ENCODE results near the gene TMEM175. TPM values are rescaled to one million over a fixed set of nuclear protein-coding genes. Genes with fewer than 3 reads are reported as not detected.

The TMEM175 gene
- total and polyA plus RNA-seq, 9 of the 15 experiments (the other 6 are each of a cell fraction or from before 2014, with no cell fraction given): 0.13 to 30.9 (median 9.4) TPM

GRCh38 chr4:953574-953915, 21.3 kb downstream of the TMEM175 start (continued):
- TF ChIP-seq KLF16 (IDR thresholded peaks at IDR 0.05) (no peak), L3MBTL2 (IDR thresholded peaks at IDR 0.05) (no peak), GATAD2B (IDR thresholded peaks at IDR 0.05; ENCODE audit: borderline replicate concordance) (no peak), NKRF (IDR thresholded peaks at IDR 0.05; ENCODE audit: borderline replicate concordance) (no peak)

GRCh38 chr4:954211-955020, 22.2 kb downstream of the TMEM175 start:
- no peaks in the 10 kb centered on the region for H3K9me1 ChIP-seq (ENCODE audit: control insufficient read depth, insufficient read depth, low read length)
- H3K27me3 ChIP-seq (ENCODE audit: control insufficient read depth in 2 of 2, insufficient read depth in 2 of 2, low read length in 2 of 2): no peaks in the 10 kb centered on the region
- 0 out of 3 replicates have a peak, but pooled peaks cover 3% of the 10 kb centered on the region for H3K36me3 ChIP-seq (ENCODE audit: control insufficient read depth, insufficient read depth, low read length)
- in situ Hi-C loops (cut with MboI): no loop called here
- no peak overlapping the region for H3K27ac ChIP-seq (ENCODE audit: extremely low read depth, low read depth, low read length)
- CTCF ChIA-PET (ENCODE audit: low intra/inter-chr PET ratio): no interaction called here
- WGBS (ENCODE audit: insufficient coverage, low coverage, missing lambda C conversion rate): 67% methylated on average over 17 of the region's 17 CpGs
- POLR2A ChIA-PET: no interaction called here
- no peak for DNase-seq (ENCODE audit: extremely low read depth in 1 of 4, low spot score in 3 of 4)
- H2AFZ ChIP-seq (ENCODE audit: low read depth, low read length): no peak overlapping the region
- H3K9ac ChIP-seq (ENCODE audit: insufficient read depth in 1 of 2, low read depth in 2 of 2, low read length in 2 of 2): 0 out of 4 replicates have a peak overlapping the region, but pooled peaks of 1 of the 2 experiments have one; percentile 65
- no peak overlapping the region for H3K4me3 ChIP-seq
- no peaks in the 10 kb centered on the region for H3K9me3 ChIP-seq (replicated peaks; ENCODE audit: control insufficient read depth, insufficient read depth, low read depth, low read length)
- H4K20me1 ChIP-seq (replicated peaks; ENCODE audit: control insufficient read depth, insufficient read depth, low read length): no peaks in the 10 kb centered on the region
- ATAC-seq: no peak
- FAIRE-seq: no peak
- no TSS peak for BruUV-seq (replicated peaks)
- H3K4me2 ChIP-seq (ENCODE audit: insufficient read depth, low read length): no peak overlapping the region
- peaks cover 0 to 36% of the 10 kb centered on the region in 2 experiments; a peak in 2 of 5 replicates for H3K4me1 ChIP-seq (replicated peaks in 1 of 2; ENCODE audit: control insufficient read depth in 2 of 2, insufficient read depth in 2 of 2, low read length in 2 of 2)
- H3K79me2 ChIP-seq (ENCODE audit: control insufficient read depth, insufficient read depth, low read length): no peaks in the 10 kb centered on the region
- intact Hi-C loops (cut with micrococcal nuclease): no loop called here
- TF ChIP-seq NFATC3 (IDR thresholded peaks at IDR 0.05) (no peak), ZNF609 (CRISPR knock-in tag; IDR thresholded peaks at IDR 0.05; ENCODE audit: borderline replicate concordance) (no peak), ATF7 (IDR thresholded peaks at IDR 0.05) (no peak), ARNT (IDR thresholded peaks at IDR 0.05) (no peak), PHTF2 (CRISPR knock-in tag; IDR thresholded peaks at IDR 0.05) (no peak), ETV6 (IDR thresholded peaks at IDR 0.05; ENCODE audit: borderline replicate concordance in 1 of 2, low read depth in 2 of 2, low read length in 1 of 2) (no peak), ETV6 (CRISPR knock-in tag; IDR thresholded peaks at IDR 0.05; ENCODE audit: borderline replicate concordance) (no peak)

Measured in K562 (cell line).